GM19193 (cell line): Measurements from ENCODE around the gene SH3GLB1.
A peak's percentile ranks its signal among the peaks of the same experiment; 100 is the strongest.

Source experiments
- POLR2A ChIP-seq: IDR thresholded peaks from 4 replicates; pipeline ENCODE4 v1.6.1; 2011; ENCODE audit not compliant: insufficient read depth, insufficient read length; ENCODE audit errors: extremely low read depth

SH3GLB1 gene

DNA sequence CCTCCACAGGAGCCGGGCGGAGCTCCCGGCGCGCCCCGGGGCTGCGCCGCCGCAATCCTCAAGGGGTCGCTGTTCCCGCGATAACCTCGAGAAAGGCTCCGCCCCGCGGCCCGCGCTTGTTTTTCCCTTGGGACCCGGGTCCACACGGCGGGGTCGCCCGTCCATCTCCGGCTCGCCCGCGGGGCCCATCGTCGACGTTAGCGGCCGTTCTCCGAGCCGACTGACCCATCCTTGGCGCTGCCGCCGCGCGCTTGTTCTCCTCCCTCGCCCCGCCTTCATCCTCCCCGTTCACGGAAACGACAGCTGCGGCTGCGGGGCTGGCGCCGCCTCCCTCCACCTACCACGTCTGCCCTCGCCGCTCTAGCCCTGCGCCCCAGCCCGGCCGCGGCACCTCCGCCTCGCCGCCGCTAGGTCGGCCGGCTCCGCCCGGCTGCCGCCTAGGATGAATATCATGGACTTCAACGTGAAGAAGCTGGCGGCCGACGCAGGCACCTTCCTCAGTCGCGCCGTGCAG, at the start of gene SH3GLB1:
SH3GLB1 (plus strand) TSS at position 119 of the 514 bp plus-strand sequence; CDS start at position 443, 324 bp downstream.
- peak; percentile 74 for TF ChIP-seq POLR2A

DNA sequence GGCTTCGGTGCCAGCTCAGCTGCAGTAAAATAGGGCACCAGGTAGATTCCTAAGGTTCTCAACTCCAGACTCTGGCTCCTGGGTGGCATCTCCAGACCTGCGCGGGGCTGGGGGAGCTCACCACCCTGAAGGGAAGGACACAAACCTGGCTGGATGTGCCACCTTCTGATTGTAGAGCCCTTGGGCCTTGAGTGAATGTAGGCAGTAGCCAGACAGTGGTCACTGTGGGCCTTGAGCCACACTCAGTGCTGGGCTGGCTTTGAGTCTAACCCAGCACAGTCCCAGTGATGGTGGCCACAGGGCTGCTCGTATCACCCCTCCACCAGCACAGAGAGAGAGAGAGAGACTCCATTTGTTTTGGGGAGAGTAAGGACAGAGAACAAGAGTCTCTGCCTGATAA, 38.0 kb upstream of the SH3GLB1 start:
- no peak for TF ChIP-seq POLR2A

DNA sequence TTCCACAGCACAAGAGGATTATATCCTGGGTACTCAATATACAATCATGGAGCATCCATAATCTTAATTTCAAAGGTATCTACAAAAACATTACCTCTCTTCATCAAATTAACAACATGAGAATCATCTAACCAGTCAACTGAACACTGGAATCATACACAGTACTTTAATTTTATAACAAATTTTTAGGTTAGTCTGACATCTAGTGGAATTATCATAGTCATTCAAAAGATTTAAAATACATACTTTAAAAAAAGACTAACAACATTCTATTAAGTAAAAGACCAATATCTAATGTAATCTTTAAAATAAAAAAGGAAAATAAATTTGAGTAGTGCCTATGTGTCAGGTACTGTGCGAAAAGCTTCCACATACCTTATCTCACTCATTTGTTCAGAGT, 16.8 kb upstream of the SH3GLB1 start:
- no peak for TF ChIP-seq POLR2A

DNA sequence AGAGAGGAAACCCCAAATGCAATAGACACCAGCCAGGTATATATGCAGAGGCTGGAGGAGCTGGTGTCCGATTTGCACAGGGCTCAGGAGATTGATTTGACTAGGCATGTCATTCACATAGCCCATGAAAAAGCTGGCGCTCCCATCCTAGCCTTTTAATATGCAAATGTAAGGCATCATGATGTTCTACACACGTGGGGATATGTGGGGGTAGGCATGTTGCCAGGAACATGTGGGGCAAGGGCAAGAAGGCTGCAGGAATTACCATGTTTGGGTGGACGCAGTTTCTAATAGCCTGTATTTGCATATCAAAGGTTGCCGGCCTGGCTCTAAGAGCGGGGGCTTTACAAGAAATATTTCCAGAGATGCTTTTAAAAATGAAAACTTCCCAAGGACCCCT, 11.7 kb upstream of the SH3GLB1 start:
- TF ChIP-seq POLR2A, result no peak

DNA sequence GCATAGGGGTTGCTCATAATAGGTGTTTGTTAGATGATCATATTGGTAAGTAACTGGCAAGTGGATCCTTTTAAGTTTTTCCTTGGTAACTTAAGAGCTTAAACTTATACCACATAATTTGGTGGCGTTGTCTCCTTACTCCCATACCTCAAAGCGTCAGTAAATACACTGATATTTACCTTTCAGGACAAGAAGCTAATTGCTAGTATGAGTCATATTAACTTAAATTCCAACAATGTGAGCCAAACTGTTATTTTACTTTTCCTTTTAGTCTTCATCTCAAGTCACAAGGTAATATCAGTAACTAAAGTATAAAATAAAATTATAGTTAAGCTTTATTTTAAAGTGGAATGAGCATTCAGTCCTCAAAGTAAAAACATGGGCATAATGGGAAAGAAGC, 9.0 kb upstream of the SH3GLB1 start:
- no peak for TF ChIP-seq POLR2A

DNA sequence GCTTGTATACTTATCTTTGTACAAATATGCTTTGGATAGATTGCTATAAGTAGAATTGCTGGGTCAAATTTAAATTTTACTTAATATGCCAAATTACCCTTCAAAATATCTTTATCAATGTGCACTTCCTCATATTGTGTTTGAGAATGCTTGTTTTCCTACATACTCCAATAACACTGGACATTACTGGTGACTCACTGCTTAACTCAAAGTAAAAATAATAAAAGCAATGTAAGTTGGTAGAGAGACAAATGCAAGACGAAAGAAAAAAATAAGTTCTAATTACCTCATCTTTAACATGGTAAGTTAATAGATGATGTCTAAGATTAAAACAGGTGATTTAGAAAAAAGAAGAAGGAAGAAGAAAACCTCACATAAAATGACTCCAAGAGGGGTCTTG, 7.9 kb upstream of the SH3GLB1 start:
- no peak for TF ChIP-seq POLR2A

DNA sequence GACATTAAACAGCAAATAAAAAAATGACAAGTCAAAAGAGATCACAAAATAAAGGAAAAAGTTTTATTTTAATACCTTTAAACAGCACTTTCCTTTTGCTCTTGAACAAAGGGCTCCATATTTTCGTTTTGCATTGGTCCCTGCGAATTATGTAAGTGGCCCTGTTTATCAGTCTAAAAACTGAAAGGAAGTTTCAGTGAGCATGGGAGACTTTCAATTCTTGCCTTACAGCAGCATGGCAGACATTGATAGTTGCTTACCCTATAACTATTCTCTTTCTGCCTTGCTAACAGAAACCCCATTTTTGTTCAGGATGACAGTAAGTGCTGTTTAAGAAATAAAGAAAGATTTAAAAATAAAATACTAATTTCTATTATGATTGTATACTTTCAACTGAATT, 5.2 kb upstream of the SH3GLB1 start:
- no peak for TF ChIP-seq POLR2A

DNA sequence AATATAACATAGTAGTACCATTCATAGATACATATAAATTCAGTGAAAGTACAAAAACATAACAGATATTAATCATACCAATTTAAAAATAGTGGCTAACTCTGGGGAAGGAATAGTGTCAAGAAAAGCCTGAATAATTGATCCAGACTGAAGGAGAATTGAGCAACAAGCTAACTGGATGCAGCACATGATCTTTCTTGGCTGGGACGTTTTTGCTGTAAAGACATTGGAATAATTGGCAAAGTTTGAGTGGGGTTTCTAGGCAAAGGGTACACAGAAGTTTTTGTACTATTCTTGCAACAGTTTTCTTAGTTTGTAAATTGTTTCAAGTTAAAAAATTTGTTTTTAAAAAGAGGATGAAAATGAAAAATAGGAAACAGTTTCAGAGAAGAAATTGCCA, 2.6 kb upstream of the SH3GLB1 start:
- TF ChIP-seq POLR2A, result no peak

DNA sequence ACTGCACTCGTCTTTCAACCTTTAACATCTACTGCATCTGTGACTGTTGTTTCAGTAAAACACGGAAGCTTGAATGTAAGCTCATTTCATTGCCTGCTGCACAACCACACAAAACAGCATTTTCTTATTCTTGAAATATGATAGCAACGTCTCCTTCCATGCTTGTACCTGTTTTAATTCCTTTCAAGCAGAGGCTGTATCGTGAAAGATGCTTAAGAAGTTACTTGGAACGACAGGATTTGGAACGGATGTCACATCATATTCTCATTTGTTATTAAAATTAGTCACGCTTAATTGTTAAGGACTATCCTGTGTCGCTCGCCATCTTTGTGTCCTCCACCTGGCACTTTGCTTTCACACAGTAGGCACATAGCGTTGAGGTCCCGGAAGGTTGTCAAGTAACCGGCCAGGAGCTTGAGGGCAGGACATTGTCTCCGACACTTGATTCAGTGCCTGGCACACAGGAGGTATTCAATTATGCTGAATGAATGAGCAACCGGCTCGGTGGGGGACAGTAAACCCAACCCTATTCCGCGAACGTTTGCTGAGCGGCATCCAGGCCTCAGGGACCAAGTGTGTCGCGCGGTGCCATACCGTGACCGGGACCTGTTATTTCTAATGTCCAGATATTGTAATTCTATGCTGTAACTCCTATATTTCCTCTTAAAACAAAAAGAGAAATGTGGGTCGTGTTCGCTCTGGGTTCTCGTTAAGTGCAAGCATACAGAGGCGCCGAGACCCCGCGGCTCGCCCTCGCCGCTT, 499 bp upstream of the SH3GLB1 start:
- TF ChIP-seq POLR2A, result no peak

DNA sequence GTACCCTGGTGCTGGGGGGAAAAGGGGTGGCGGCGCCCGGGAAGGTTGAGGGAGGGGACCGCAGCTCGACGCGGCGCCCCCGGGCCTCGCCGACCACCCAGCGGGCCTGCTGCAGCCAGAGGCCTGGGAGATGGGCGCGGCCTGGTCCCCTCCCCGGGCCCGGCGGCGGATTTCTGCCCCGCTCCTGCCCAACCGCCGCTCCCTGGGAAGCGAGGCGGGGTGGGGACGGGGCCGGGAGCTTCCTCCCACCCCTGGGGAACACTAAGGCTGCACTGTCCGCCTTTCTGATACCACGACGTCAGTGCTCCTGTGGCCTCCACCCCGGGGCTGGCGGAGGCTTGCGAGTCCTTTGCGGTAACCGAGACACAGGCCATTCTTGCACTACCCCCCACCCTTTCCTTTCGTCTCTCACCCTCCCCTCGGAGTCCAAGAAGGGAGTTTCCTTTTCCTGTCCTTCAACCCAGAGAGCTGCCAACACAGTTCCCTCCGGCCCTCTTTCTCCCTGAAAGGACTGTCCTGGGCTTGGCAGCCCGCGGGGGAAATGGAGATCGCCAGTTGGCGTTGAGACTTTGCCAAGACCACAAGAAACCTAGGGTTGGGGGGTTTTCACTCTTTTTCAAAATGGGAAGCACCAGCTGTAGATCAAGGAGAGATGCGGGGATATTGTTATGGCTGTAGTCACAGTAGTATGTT, 742 bp downstream of the SH3GLB1 start:
- no peak for TF ChIP-seq POLR2A

DNA sequence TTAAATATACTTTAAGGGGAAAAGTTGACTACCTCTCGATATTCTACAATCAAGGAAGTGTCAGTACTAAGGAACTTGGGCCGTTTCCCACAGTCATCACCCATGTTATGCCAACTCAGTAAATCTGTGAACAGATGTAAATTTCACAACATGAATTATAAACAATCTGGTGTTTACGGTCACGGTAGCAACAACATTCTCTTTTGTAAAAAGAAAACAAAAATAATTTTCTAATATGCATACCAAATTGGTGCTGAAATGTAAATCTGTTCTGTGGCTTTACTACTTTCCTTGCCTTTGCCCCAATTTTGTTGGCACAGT, 1.2 kb downstream of the SH3GLB1 start:
- no peak for TF ChIP-seq POLR2A

DNA sequence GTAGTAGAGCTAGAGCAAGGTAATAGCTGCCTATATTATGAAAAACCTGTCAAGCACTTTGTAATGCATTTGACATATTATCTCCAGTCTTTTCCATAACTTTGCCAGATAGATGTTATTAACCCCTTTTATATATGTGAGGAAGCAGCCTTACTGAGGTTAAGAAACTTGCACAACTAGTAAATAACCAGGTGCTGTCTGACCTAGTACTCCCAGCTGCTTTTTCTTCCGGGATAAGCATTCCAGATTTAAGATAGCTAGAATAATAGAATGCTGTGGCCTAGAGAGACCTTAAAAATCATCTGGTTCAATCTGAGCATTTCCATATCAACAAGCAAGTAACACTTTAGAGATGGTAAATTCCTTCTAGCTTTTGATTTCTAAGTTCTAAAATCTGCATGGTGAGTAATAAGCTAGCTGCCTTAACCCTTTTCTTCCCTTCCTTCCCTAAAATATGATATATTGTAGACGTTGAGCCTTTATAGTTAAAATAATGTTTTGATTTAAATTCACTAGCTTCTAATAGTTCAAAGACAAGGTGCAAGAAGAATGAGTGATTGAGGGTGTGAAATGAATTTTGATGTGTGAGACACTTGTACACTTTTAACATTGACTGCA, 1.8 kb downstream of the SH3GLB1 start:
- TF ChIP-seq POLR2A, result no peak

DNA sequence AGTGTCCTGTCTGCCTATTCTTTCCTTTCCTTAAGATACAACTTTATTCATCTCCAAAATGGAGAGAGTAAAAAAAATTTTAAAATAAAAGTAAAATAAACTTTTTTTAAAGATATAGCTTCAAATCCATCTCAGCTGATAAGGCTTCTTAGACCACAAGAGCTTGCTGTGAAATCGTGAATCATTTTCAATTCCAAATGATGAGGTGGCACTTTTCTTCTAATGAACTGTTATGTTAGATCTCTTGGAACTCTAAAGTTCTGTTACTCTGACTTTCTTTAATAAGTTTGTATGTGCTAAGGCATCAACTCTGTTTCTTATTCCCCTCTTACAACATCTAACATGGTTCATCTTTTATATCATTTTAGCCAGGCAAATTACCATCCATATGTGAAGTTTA, 4.5 kb downstream of the SH3GLB1 start:
- TF ChIP-seq POLR2A, result no peak

DNA sequence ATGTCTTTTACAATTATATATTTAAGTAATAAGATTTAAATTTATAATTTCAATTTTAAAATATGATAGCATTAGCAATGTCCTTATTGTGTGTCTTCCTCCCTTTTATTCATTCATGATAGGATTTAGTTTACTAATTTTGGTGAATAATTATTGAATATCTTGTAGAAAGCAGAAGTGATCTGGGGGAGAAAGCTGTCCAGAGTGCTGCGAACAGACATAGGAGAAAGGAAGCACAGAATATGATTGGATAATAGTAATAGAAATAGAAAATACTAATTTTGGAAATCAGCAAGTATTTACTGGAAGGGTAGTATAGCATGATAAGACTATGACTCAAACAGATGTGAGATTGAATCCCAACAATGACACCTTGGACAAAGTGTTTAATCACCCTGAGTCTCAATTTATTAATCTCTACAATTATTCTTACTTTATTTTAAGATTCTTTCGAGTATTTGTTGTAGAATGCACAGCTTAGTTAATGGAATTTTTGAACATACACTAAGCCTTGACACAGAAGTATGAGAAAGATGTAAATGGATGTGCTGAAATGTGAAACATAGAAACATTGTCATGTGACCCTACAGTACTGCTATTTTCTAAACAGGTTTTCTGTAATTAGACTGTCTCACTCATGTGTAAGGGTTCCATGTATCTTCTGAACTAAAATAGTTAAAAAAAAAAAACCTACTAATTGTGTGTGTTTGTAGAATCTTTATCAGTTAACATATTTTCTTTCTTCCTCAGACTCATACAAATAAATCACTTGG, 7.9 kb downstream of the SH3GLB1 start:
- TF ChIP-seq POLR2A, result no peak

DNA sequence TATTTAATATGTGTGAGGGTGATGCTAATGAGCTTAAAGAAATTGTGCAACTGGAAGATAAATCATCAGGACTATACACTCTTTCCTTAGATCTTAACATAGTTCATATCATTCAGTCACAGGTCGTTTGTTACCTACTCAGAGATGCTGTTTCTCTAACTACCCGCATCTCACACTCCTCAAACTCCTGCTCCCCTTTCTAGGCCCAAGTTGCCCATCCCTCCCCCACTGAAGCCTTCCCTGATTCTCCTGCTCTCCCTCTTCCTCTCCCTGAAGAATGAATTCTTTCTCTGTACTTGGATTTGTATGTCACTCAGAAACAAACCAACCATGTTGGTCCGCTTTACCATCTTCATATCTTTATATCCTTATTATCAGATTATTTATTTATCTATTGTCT, 9.1 kb downstream of the SH3GLB1 start:
- TF ChIP-seq POLR2A, result no peak
